Measurements from ENCODE around the gene GK2.

DNA sequence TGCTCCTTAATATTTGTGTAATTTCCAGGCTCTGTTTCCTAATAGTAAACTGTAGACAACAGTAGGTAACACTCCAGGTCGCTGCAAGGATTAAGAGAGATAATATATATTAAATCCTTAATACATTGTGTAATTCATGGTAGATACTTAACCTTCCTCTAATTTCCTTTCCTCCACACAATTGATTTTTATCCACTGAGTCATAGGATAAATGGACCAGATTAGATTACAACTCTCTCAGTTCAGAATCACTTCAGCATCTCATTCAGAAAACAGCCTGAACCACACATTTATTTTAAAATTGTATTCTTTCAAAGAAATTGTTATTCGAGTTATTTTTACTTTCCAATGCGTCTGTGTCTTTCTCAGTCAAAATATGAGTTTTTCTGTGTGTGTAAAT, 17.1 kb downstream of the GK2 start:
- TF ChIP-seq, protein P1, sequence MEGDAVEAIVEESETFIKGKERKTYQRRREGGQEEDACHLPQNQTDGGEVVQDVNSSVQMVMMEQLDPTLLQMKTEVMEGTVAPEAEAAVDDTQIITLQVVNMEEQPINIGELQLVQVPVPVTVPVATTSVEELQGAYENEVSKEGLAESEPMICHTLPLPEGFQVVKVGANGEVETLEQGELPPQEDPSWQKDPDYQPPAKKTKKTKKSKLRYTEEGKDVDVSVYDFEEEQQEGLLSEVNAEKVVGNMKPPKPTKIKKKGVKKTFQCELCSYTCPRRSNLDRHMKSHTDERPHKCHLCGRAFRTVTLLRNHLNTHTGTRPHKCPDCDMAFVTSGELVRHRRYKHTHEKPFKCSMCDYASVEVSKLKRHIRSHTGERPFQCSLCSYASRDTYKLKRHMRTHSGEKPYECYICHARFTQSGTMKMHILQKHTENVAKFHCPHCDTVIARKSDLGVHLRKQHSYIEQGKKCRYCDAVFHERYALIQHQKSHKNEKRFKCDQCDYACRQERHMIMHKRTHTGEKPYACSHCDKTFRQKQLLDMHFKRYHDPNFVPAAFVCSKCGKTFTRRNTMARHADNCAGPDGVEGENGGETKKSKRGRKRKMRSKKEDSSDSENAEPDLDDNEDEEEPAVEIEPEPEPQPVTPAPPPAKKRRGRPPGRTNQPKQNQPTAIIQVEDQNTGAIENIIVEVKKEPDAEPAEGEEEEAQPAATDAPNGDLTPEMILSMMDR (IDR thresholded peaks at IDR 0.05; ENCODE audit: insufficient read depth, low read depth, low read length), result no peak
- TF ChIP-seq EZH2 (IDR thresholded peaks at IDR 0.05; ENCODE audit: insufficient read depth, low read length), result no peak

Measured in astrocyte (in vitro differentiated cells and primary cell).